Spinal cord (tissue), 10 donors: Measurements from ENCODE around the gene HMGCS2. TPM values are rescaled to one million over a fixed set of nuclear protein-coding genes. Genes with fewer than 3 reads are reported as not detected.

Experiments
- DNase-seq, 6 donors: peaks; one replicate each; pipeline versions ENCODE4 v3.0.0 to v3.0.0-alpha.2; 2013 to 2015; ENCODE audit warnings: low spot score in 6 of 6, low read depth in 4 of 6
- H3K27ac ChIP-seq: one replicate; pipeline ENCODE4 v1.5.1; 2013; ENCODE audit warnings: low read depth, low read length, control low read depth
- H3K27me3 ChIP-seq: one replicate; pipeline ENCODE4 v1.6.1; 2013; ENCODE audit warnings: low read length; ENCODE audit not compliant: control insufficient read depth, insufficient read depth
- H3K36me3 ChIP-seq: one replicate; pipeline ENCODE4 v1.6.1; 2013; ENCODE audit warnings: low read length; ENCODE audit not compliant: control insufficient read depth, insufficient read depth
- H3K4me1 ChIP-seq: one replicate; pipeline ENCODE4 v1.6.1; 2013; ENCODE audit warnings: low read length; ENCODE audit not compliant: control insufficient read depth, insufficient read depth
- H3K4me3 ChIP-seq: one replicate; pipeline ENCODE4 v1.5.1; 2013; ENCODE audit warnings: low read depth, low read length, control low read depth
- H3K9me3 ChIP-seq: one replicate; pipeline ENCODE4 v1.6.1; 2013; ENCODE audit warnings: low read length; ENCODE audit not compliant: control insufficient read depth, insufficient read depth
- WGBS: methylation state at CpG from one replicate; pipeline ENCODE4 v1.1.5; 2013; ENCODE audit warnings: missing lambda C conversion rate; ENCODE audit not compliant: insufficient coverage; 5-methylcytosine and 5-hydroxymethylcytosine counted together
- polyA plus RNA-seq, 2 donors: library from polyadenylated mRNA; unstranded; fragments of 120-200 nt; gene quantifications; one replicate each; pipeline ENCODE4 v1.2.1, GENCODE V29; 2013; ENCODE audit not compliant: insufficient read length in 2 of 2
- total RNA-seq, 2 donors: library from RNA; depleted of rRNA in 1 of 2; stranded (reverse); fragments of 120-200 nt in 1 of 2; fragments of >200 nt in 1 of 2; gene quantifications; one replicate each; pipeline versions ENCODE4 v1.2.3 to v1.2.4, GENCODE V29; 2013 to 2014
- donor health status: healthy.

Gene HMGCS2
- total and polyA plus RNA-seq, 4 donors, result 0.27 to 1.8 (median 0.63) TPM; not detected in 1

DNA sequence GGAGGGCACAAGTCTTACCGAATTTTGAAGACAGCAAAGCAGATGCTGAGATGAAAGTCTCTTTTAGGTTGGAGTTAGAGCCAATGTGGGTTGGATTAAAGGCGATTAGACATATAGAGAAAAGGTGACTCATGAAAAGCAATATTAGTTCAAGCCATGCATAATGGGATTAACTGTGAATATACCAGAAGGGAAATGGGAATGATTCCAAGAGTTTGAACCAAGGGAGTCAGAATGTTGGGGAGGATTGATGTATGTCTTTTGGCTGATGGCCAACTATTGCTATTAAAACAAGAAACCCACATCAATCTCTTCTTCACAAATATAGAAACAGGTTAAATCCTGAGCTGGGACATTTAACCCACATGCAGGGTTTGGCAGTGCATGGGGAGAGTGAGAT, 1.2 kb downstream of the HMGCS2 start:
- H3K36me3 ChIP-seq, result no peaks in the 10 kb centered on the region
- H3K4me3 ChIP-seq, result no peak overlapping the region
- no peaks in the 10 kb centered on the region for H3K9me3 ChIP-seq
- 58% methylated on average over 2 of the region's 2 CpGs for WGBS
- H3K4me1 ChIP-seq, result peaks cover 7% of the 10 kb centered on the region
- H3K27me3 ChIP-seq, result no peaks in the 10 kb centered on the region
- no peak for DNase-seq
- no peak overlapping the region for H3K27ac ChIP-seq

DNA sequence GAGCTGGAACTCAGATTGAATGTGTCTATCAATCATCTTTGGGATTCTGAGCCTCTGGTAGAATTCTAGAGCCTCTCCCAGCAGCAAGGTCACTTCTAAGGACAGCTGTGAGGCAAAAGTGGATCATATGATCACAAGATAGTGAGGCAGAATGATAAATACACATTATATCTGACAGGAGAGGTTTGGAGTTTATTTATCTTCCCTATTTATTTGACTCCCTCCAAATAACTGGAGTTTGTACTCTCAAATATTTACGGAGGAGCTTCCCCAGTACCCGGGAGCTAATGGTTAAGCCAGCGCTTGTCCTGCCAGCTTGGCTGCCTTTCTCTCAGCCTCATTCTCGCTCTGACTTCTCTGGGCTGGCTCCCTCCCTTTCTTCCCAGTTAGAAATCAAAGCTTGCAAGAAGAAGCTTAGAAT, 2.3 kb downstream of the HMGCS2 start:
- DNase-seq, result peak in 4 of 6 donors; percentile 14 to 56 (median 28)
- Histone ChIP-seq H3K36me3 (no peaks in the 10 kb centered on the region), H3K27ac (peak overlapping the region; percentile 37), H3K9me3 (no peaks in the 10 kb centered on the region), H3K4me1 (peaks cover 7% of the 10 kb centered on the region), H3K27me3 (no peaks in the 10 kb centered on the region), H3K4me3 (no peak overlapping the region)
- 45% methylated on average over 3 of the region's 4 CpGs for WGBS

DNA sequence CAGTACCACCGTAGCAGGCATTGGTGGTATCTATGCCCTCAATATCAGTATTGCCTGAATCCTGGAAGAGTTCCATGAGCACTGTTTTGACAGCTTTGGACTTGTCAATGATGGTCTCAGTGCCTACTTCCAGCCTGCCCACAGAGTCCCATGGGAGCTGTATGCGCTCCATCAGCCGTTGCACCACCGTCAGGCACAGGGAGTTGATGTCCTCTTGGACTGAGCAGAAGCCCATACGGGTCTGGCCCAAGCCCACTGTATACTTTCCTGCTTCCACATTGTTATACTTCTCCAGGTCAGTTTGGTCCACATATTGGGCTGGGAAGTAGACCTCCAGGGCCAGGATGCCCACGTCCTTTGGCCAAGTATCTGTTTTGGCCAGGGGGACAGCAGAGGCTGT, 4.5 kb downstream of the HMGCS2 start:
- no peak overlapping the region for H3K4me3 ChIP-seq
- no peak overlapping the region for H3K27ac ChIP-seq
- H3K27me3 ChIP-seq, result no peaks in the 10 kb centered on the region
- peaks cover 3% of the 10 kb centered on the region for H3K4me1 ChIP-seq
- WGBS, result 85% methylated on average over 5 of the region's 6 CpGs
- H3K9me3 ChIP-seq, result no peaks in the 10 kb centered on the region
- DNase-seq, result no peak
- H3K36me3 ChIP-seq, result no peaks in the 10 kb centered on the region

DNA sequence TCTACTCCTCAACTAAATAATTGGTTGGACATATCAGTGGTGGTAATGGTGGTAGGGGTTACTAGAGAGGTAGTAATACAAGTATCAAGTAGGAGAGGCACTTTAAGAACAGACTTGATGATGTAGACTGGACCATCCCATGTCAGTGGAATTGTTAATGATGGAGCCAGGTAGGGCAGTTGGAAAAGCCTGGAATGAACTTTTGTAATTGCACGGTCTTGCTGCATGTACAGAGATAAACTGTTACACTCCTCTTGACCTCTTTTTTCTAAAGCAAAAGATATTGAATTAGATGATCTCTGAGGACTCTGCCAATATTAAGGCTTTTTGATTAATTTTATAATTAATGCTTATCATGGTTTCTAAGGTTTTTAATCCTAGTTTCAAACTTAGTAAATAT, 5.8 kb downstream of the HMGCS2 start:
- H3K4me3 ChIP-seq, result no peak overlapping the region
- peaks cover 3% of the 10 kb centered on the region for H3K4me1 ChIP-seq
- no CpG with 5 or more reads among the region's 1 CpG for WGBS
- no peaks in the 10 kb centered on the region for H3K27me3 ChIP-seq
- no peaks in the 10 kb centered on the region for H3K9me3 ChIP-seq
- DNase-seq, result no peak
- H3K27ac ChIP-seq, result no peak overlapping the region
- no peaks in the 10 kb centered on the region for H3K36me3 ChIP-seq

DNA sequence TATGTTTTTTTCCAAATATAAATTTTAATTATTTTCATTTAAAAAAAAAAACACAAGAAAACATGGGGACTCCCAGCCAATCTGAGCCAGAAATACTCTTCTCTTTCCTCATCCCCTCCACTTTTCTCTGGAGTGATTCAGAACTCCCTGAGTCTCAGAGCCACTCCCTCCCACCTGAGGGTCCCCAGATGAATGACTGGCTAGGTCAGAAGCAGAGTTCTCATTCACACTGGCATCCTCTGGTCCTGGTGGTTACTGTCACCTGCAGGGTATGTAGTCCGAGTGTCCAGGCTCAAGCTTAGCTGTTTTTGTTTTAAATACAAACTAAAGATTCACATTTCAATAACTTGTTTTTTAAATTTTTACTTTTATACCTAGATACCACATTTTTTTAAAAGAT, 6.3 kb downstream of the HMGCS2 start:
- Histone ChIP-seq H3K4me1 (peaks cover 3% of the 10 kb centered on the region), H3K9me3 (no peaks in the 10 kb centered on the region), H3K27ac (no peak overlapping the region), H3K27me3 (no peaks in the 10 kb centered on the region), H3K4me3 (no peak overlapping the region), H3K36me3 (no peaks in the 10 kb centered on the region)
- WGBS, result no CpG with 5 or more reads among the region's 1 CpG
- DNase-seq, result no peak

DNA sequence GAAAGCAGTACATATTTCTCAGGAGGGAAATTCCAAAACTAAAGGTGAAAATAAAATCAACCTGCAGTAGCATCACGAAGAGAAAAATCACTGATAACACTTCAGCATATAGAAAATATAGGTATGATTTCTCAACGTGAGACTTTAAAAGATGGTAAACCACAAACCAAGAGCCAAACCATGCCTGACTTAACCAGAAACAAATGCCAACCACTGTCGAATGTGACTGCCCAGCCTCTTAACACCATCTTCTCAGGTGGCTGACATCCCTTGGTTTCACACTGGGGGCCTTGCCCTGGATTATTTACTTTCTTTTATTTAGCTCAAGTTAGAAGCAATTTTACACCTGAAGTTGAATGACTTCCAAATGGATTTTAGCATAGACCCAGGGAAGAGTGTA, 10.1 kb downstream of the HMGCS2 start:
- WGBS, result 97% methylated on average over 2 of the region's 3 CpGs
- no peak overlapping the region for H3K27ac ChIP-seq
- H3K36me3 ChIP-seq, result no peaks in the 10 kb centered on the region
- no peak overlapping the region for H3K4me3 ChIP-seq
- no peaks in the 10 kb centered on the region for H3K4me1 ChIP-seq
- H3K9me3 ChIP-seq, result no peaks in the 10 kb centered on the region
- DNase-seq, result no peak
- H3K27me3 ChIP-seq, result no peaks in the 10 kb centered on the region

DNA sequence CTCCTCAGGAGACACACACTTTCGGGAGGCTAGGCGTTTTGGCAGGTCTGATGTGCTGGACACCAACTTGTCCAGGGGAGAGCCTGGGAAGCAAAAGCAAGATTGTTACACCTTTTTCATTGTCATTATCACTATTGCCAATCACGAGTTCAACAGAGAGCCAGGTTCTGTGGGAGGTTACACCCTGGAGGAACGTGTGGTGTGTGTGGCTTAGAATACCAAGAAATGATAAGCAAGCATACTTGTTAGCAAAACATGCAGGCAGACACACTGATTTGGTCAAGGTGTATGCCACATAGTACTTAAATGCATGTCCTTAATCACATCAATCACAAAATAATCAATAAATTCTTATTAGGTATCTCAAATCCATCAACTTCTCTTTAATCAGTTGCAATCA, 16.1 kb downstream of the HMGCS2 start:
- Histone ChIP-seq H3K27ac (no peak overlapping the region), H3K4me1 (no peaks in the 10 kb centered on the region), H3K36me3 (no peaks in the 10 kb centered on the region), H3K27me3 (no peaks in the 10 kb centered on the region), H3K9me3 (no peaks in the 10 kb centered on the region), H3K4me3 (no peak overlapping the region)
- no peak for DNase-seq
- 100% methylated on average over 2 of the region's 4 CpGs for WGBS

DNA sequence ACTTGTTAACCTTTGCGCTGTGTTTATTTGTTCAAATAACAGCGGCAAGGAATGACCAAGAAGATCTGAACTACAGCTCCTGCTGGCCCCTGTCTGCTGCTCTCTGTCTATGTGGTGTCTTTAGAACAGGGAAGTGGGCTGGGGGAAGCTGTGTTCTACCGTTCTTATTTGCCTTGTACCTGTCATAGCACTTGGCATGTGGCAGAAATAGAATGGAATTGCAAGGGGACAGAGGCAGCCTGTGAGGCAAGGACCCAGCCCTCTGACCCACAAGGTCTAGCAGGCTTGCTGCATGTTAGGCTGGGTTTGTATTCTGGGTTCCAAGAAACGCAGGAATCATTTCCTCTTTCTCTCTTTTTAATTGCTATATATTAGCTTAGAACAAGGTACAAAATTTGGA, 20.7 kb downstream of the HMGCS2 start:
- Histone ChIP-seq H3K36me3 (peaks cover 6% of the 10 kb centered on the region), H3K4me1 (peaks cover 9% of the 10 kb centered on the region), H3K27me3 (no peaks in the 10 kb centered on the region), H3K4me3 (no peak overlapping the region), H3K9me3 (no peaks in the 10 kb centered on the region), H3K27ac (no peak overlapping the region)
- DNase-seq, result no peak
- 75% methylated on average over 1 of the region's 4 CpGs for WGBS

DNA sequence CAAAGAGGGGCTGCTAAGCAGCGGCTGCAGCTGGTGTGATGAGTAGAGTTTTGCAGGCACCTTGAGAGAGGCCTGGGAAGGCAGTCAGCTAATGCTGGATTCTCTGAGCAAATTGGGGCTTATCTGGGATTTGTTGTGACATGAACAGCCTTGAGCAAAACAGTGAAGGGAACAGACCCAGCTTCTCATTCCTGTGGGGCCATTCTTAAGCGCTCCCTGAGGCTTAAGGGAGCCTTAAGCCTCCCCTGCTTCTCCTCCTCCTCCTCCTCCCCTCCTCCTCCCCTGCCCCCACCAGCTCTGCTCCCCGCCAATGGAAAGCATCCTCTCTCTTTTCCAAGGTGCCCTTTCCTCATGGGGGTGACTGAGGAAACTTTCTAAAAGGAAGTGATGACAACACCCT, 21.3 kb downstream of the HMGCS2 start:
- WGBS, result 71% methylated on average over 2 of the region's 3 CpGs
- Histone ChIP-seq H3K4me1 (peaks cover 14% of the 10 kb centered on the region), H3K36me3 (peaks cover 12% of the 10 kb centered on the region), H3K9me3 (no peaks in the 10 kb centered on the region), H3K27me3 (no peaks in the 10 kb centered on the region), H3K27ac (no peak overlapping the region), H3K4me3 (no peak overlapping the region)
- DNase-seq, result no peak

DNA sequence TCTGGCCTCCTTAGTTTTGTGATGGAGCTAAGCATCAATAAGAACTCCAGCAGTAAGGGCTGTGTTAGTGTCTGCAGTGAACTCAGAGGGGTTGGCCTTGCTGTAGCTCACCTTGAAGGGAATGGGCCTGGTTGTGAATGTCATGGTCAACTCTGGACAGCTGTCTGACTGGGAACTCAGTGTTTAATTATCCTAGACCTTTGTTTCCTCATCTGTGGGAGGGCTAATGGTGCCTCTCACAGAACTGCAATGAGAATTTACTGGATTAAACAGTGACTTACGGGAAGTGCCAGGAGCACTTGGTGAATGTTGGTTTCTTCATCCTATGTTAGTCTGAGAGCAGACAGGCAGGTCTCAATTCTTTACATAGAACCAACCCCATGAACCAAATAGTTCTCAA, 23.7 kb downstream of the HMGCS2 start:
- WGBS, result 100% methylated on average over 1 of the region's 1 CpG
- H3K27ac ChIP-seq, result no peak overlapping the region

More for the DNA sequence above, 23.7 kb downstream of the HMGCS2 start:
- H3K36me3 ChIP-seq, result peaks cover 35% of the 10 kb centered on the region
- H3K27me3 ChIP-seq, result no peaks in the 10 kb centered on the region
- peaks cover 26% of the 10 kb centered on the region for H3K4me1 ChIP-seq
- H3K4me3 ChIP-seq, result no peak overlapping the region
- no peaks in the 10 kb centered on the region for H3K9me3 ChIP-seq
- no peak for DNase-seq
